HUES6 (cell line): ENCODE results near the gene GATA2.

Experiments used
- H3K27ac ChIP-seq: 2 replicates; pipeline ENCODE4 v1.7.0; 2013; ENCODE audit warnings: low read depth, mild to moderate bottlenecking, low read length, inconsistent platforms
- H3K27me3 ChIP-seq: 2 replicates; pipeline ENCODE4 v1.6.1; 2013; ENCODE audit warnings: low read length; ENCODE audit not compliant: control insufficient read depth, insufficient read depth
- H3K36me3 ChIP-seq: 2 replicates; pipeline ENCODE4 v1.6.1; 2013; ENCODE audit warnings: low read length; ENCODE audit not compliant: control insufficient read depth, insufficient read depth
- H3K4me1 ChIP-seq: 2 replicates; pipeline ENCODE4 v1.6.1; 2013; ENCODE audit warnings: low read length; ENCODE audit not compliant: control insufficient read depth, insufficient read depth
- H3K4me3 ChIP-seq: 2 replicates; pipeline ENCODE4 v1.5.1; 2013; ENCODE audit warnings: low read depth, low read length
- H3K9ac ChIP-seq: one replicate; pipeline ENCODE4 v1.6.1; 2013; ENCODE audit warnings: mild to moderate bottlenecking, low read length
- H3K9me3 ChIP-seq: 2 replicates; pipeline ENCODE4 v1.6.1; 2013; ENCODE audit warnings: low read depth, low read length; ENCODE audit not compliant: control insufficient read depth, insufficient read depth

The GATA2 gene

DNA sequence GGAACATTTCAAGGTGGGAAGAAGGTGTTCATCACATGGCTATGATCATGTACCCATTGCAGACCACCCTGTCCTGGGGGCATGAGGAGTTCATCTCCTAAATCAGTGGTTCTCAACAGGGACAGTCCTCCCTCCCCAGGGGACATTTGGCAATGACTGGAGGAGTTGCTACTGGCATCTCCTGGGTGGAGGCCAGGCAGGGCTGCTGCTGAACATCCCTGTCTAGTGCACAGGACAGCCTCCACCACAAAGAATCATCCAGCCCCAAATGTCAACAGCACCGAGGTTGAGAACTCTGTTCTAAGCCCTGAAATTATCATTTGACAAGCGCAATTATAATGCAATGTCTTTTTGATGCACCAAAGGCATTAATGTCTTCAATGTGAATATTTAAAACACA, 21.9 kb downstream of the GATA2 start:
- Histone ChIP-seq H3K4me3 (no peak overlapping the region), H3K36me3 (no peaks in the 10 kb centered on the region), H3K27me3 (peaks cover 95% of the 10 kb centered on the region), H3K27ac (no peak overlapping the region), H3K4me1 (peaks cover 13% of the 10 kb centered on the region), H3K9ac (no peak overlapping the region), H3K9me3 (no peaks in the 10 kb centered on the region)

DNA sequence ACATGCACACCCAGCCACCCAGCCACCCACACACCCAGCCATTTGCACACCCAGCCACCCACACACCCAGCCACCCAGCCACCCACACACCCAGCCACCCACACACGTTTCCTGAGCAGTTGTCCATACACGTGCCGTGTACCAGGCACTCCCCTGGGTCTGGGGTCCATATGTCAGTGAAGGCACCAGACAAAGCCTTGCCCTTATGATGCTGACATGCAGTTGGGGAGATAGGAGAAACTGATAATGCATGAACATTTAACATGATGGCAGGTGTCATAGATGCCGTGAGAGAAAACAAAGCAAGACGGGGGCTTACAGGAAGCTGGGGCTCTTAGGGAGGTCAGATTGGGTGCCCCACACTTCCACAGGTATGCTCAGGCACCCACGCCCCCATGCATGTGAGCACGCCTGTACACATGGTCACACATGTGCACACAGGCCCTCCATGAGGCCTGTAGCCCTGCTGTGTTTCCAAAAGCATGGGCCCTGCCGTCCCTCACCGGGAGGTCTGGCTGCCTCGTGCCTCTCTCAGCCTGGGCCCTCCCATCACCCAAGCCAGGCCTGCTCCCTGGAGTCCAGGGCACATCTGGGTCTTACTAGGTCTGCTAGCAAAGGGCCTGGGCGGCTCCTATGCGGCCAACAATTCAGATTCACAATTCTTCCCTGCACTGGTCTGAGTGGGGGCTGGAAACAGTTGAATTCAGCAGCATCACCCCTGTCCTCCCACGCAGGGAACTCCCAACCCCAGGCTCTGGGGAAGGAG, 22.7 kb downstream of the GATA2 start:
- Histone ChIP-seq H3K9ac (no peak overlapping the region), H3K27ac (no peak overlapping the region), H3K9me3 (no peaks in the 10 kb centered on the region), H3K27me3 (peaks cover 95% of the 10 kb centered on the region), H3K36me3 (no peaks in the 10 kb centered on the region), H3K4me1 (peaks cover 13% of the 10 kb centered on the region), H3K4me3 (no peak overlapping the region)

DNA sequence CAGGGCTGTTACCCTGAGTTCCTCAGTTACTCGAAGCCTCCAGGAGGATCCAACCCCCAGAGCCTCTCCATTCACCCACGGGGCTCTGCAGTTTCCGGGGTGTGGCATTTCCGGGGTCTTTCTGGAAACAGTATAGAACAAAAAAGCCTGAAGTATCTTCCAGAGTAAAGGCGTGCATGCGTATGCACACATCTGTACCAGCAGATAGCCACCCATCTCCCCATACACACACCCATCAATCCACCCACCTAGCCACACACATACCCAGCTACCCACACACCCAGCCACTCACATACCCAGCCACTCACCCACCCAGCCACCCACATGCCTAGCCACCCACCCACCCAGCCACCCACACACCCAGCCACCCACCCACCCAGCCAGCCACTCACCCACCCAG, 23.4 kb downstream of the GATA2 start:
- Histone ChIP-seq H3K4me1 (peaks cover 11% of the 10 kb centered on the region), H3K27me3 (peaks cover 95% of the 10 kb centered on the region), H3K36me3 (no peaks in the 10 kb centered on the region), H3K9ac (no peak overlapping the region), H3K27ac (no peak overlapping the region), H3K4me3 (no peak overlapping the region), H3K9me3 (no peaks in the 10 kb centered on the region)

DNA sequence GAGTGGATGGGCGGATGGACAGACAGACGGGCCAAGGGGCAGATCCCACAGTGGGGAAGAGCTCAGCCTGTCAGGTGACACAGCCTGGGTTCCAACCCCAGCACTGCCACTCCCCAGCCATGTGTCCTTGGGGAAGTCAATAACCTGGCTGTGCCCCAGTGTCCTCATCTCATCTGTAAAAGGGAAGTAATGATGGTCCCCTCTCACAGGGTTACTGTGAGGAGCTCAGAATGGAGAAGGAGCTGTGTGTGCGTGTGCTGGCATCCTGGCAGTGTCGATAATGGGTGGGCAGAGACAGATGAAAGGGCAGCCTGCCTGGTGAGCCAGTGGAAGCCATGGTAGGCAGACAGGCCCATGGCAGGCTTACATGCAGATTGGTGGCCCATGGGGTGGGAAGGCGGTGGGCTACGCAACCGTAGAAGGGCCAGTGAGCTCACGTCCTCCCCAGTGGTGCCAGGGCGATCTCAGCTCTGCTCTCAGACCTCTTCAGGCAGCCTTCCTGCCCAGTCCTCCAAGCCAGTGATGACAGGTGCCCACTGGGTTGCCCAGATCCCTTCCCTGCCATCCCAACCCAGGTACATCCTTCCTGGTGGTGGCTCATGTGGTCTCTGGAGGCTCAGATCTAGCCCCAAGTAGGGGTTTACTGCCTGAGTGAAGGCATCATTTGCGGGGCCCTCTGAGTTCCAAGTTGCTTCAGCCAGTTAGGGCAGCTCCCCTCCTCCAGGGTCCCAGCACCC, 24.0 kb downstream of the GATA2 start:
- H3K36me3 ChIP-seq = no peaks in the 10 kb centered on the region
- H3K27ac ChIP-seq = no peak overlapping the region
- no peak overlapping the region for H3K9ac ChIP-seq
- H3K9me3 ChIP-seq = no peaks in the 10 kb centered on the region
- peaks cover 5% of the 10 kb centered on the region; the same call in 1 of the 2 replicates for H3K4me1 ChIP-seq
- no peak overlapping the region for H3K4me3 ChIP-seq
- peaks cover 95% of the 10 kb centered on the region for H3K27me3 ChIP-seq

DNA sequence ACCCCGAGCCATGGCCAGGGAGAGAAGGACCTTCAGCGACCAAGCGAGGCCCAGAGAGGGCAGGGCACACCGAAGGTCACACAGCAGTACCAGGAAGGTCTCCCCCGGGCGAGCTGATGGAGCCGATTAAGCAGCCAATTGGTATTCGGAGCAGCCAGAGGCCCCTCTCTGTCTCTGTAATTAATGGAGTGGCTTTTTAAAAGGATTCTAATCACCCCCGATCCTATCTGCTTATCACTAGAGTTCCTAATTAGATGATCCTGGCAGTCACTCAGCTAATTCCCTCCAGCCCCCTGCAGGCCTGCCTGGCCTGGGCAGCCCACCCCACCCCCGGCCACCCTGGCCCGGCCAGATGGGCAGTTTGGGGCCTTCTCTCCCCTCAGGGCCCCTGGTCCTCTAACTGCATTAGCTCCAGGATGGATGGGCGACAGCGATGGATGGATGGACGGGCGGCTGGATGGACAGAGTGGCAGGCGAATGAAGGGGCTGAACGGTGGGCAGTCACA, 24.7 kb downstream of the GATA2 start:
- no peaks in the 10 kb centered on the region for H3K9me3 ChIP-seq
- peaks cover 2% of the 10 kb centered on the region; the same call in 1 of the 2 replicates for H3K4me1 ChIP-seq
- H3K36me3 ChIP-seq = no peaks in the 10 kb centered on the region
- H3K27me3 ChIP-seq = peaks cover 93% of the 10 kb centered on the region
- no peak overlapping the region for H3K27ac ChIP-seq
- no peak overlapping the region for H3K9ac ChIP-seq
- H3K4me3 ChIP-seq = no peak overlapping the region

DNA sequence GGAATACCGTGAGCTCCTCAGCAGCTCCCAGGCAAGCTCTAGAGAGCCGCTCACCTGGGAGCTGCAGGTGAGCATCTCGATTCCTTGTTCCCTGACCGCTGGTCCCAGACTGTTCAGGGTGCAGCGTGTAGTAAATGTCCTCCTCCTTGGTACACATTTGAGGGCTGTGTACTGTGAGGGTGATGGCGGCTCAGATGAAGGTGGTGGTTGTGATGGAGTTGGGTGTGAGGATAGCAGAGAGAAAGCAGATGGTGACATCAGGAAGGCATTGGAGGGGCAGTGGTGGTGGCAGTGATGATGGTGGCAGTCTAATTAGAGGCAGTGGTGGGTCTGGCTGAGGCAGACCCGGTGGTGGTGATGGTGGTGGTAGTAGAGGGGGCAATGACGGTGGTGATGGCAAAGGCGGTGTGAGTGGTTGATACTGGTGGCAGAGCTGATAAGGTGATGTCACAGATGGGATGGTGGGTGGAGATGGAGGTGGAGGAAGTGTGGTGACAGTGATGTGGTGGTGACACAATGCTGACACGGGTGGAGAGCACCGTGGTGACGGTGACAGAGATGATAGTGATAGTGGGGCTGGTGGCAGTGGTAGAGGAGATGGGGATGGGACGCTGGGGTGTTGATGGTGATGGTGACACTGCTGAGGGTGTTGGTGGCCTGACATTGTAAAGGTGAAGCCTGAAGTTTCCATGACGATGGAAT, 26.0 kb downstream of the GATA2 start, which contains the start of gene DNAJB8:
DNAJB8 (minus strand) TSS at position 51 of the 702 bp plus-strand sequence. CDS start 3,645 bp downstream, outside the sequence.
- no peak within 1 kb of the TSS for H3K4me3 ChIP-seq
- no peak within 1 kb of the TSS for H3K27ac ChIP-seq
- H3K9ac ChIP-seq = no peak within 1 kb of the TSS
- H3K4me1 ChIP-seq = no peaks in the 10 kb centered on the region; the same call in 1 of the 2 replicates
- peaks cover 82% of the 10 kb centered on the region for H3K27me3 ChIP-seq
- H3K9me3 ChIP-seq = no peaks in the 10 kb centered on the region
- no peaks in the 10 kb centered on the region for H3K36me3 ChIP-seq

DNA sequence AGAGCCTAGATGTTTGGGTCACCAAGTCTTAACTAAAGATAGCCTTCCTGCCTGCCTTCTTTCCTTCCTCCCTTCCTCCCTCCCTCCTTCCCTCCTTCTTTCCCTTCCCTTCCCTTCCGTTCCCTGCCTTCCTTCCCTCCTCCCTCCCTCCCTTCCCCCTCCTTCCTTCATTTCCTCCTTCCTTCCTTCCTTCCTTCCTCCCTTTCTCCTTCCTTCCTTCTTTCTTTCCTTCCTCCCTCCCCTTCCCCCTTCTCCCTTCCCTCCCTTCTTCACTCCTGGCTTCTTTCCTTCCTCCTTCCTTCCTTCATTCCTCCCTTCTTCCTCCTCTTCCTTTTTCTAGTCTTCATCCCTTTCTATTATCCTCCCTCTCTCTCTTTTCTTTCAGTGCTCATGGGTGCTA, 28.3 kb downstream of the GATA2 start:
- H3K36me3 ChIP-seq = no peaks in the 10 kb centered on the region
- no peaks in the 10 kb centered on the region for H3K9me3 ChIP-seq
- H3K27me3 ChIP-seq = peaks cover 71% of the 10 kb centered on the region
- H3K4me1 ChIP-seq = no peaks in the 10 kb centered on the region; the same call in 1 of the 2 replicates
- no peak overlapping the region for H3K27ac ChIP-seq
- H3K9ac ChIP-seq = no peak overlapping the region
- H3K4me3 ChIP-seq = no peak overlapping the region

DNA sequence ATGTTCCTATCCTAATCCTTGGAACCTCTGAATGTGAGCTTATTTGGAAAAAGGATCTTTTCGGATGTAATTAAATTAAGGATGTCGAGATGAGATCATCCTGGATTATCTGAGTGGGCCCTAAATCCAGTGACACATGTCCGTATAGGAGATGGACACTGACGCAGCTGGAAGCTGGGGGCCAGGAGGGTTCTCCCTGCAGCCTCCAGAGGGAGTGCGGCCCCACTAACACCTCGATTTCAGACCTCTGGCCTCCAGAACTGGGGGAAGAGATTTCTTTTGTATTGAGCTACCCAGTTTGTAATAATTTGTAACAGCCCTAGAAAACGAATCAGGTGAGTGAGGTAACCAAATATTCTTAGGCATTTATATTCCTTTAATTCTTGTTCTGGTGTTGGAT, 28.8 kb downstream of the GATA2 start:
- H3K9me3 ChIP-seq = no peaks in the 10 kb centered on the region
- H3K27me3 ChIP-seq = peaks cover 72% of the 10 kb centered on the region
- H3K4me1 ChIP-seq = no peaks in the 10 kb centered on the region; the same call in 1 of the 2 replicates
- H3K9ac ChIP-seq = no peak overlapping the region
- no peaks in the 10 kb centered on the region for H3K36me3 ChIP-seq
- no peak overlapping the region for H3K4me3 ChIP-seq
- H3K27ac ChIP-seq = no peak overlapping the region

DNA sequence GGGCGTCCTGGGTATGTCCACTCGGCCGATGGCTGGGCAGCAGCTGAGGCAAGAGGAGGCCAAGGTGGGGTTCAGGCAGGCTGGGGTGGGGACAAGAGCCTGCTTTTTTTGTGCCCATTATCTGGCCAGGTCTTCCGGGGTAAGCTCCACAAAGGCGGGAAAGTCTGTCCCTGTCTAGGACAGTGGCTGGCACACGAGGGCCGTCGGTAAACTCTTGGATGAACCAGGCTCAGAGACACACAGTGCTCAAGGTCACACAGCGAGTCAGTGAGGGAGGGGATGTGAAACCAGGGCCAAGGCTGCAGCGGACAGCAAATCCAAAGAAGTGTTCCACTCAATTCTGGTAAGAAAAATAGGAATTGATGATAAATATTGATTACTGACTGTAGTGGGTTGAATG, 29.2 kb downstream of the GATA2 start:
- Histone ChIP-seq H3K4me1 (no peaks in the 10 kb centered on the region; the same call in 1 of the 2 replicates), H3K36me3 (no peaks in the 10 kb centered on the region), H3K4me3 (no peak overlapping the region), H3K27ac (no peak overlapping the region), H3K9ac (no peak overlapping the region), H3K9me3 (no peaks in the 10 kb centered on the region), H3K27me3 (peaks cover 72% of the 10 kb centered on the region)

DNA sequence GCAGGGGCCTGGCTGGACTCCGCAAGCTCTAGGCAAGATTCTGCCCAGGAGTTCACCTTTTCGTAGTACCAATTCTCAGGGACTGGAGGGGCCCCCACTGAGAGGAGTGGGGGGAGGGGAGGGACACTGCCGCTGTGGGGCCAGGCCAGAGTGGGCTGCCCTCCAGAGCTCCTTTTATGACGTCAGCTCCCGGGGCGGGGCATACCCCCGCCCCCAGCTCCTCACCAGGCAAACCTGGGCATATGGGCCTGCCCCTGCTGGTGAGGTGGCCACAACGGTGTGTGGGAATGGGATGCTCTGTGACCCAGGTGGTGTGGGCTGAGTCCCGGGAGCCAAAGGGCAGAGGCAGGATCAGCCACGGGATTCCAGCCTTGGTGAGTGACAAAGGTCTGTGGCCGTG, 29.6 kb downstream of the GATA2 start:
- Histone ChIP-seq H3K27me3 (peaks cover 72% of the 10 kb centered on the region), H3K9ac (no peak overlapping the region), H3K4me3 (no peak overlapping the region), H3K9me3 (no peaks in the 10 kb centered on the region), H3K4me1 (no peaks in the 10 kb centered on the region; the same call in 1 of the 2 replicates), H3K36me3 (no peaks in the 10 kb centered on the region), H3K27ac (no peak overlapping the region)
